Measurements from ENCODE around the gene SHOC2.
"Not testable (repeated sequence)": the region's sequence is repeated elsewhere in the genome, so short reads cannot be mapped to it uniquely, and the experiment has no call there.

SHOC2 gene

DNA sequence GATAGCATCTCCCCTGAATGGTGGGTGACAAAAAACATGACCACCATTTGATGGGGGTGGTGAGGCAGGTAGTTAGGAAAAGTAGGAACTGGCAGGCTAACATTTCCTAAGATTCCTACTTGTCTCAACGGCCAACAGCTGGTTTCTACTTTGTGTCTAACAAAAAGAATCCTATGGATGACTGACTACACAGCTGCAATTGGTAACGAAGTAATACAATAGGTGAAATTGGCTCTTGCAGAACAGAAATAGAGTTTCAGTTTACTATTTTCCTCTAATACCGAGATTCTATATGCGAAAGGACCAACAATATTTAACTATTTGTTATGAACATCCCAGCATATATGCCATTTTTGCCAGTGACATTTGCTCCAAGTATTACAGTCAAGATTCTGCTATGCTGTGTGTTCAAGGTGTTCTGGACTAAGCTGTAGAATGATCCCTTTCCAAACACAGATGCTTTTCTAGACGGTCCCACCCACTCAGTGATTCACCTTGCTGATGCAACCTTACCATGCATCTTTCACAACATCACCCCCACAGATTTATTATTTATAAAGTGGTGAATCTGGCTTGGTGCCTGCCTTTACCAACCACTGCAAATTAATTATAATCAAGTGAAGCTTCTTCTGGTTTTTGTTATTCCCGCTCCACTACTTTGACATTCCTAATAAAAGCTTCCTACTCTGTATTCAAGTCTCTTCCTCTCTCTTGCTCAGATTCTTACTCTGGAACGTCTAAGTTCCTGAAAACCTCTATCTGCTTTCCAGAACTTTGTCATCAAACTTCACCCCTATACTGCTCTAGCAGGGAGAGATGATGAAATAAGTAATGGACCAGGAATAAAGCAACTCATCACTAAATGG lies 17.2 kb upstream of the SHOC2 start:
- FAIRE-seq: no peak
- peak; percentile 38 for DNase-seq (ENCODE audit: low spot score)

DNA sequence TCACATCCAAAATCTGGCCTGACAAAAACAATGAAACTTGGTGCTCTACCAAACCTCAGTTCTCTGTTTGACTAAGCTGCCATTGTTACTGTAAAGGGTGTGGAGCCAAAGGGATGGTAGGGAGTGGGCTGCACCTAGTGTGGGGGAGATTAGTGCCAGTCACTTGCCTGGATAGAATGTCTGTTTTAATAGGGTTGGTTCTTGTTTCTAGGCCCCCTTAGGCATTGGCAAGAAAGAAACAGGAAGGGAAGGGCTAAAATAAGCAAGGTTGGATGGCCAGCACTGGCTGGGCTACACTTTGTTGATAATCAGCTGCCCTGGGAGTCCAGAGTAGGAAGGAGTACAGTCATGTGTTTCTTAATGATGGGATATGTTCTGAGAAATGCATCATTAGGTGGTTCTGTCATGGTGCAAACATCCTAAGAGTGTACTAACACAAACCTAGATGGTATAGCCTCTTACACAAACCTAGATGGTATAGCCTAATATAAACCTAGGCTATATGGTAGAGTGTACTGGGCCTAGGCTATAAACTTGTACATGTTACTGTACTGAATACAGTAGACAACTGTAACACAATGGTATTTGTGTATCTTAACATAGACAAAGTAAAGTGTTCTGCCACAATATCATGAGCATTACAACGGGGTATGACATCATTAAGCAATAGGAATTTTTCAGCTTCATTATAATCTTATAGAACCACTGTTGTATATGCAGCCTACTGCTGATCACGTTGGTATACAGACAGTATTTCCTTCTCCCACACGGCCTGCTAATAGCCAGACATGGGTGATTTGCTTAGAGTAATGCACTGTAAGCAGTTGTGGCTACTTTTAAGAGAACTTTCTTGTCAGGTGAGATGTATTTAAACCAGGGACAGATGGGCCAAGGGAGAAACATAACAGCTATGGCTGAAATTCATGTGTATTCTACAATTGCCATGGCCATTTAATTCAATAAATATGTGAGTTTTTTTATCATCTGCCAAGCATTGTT lies 15.8 kb upstream of the SHOC2 start:
- FAIRE-seq (peak; percentile 78), DNase-seq (ENCODE audit: low spot score) (no peak)

DNA sequence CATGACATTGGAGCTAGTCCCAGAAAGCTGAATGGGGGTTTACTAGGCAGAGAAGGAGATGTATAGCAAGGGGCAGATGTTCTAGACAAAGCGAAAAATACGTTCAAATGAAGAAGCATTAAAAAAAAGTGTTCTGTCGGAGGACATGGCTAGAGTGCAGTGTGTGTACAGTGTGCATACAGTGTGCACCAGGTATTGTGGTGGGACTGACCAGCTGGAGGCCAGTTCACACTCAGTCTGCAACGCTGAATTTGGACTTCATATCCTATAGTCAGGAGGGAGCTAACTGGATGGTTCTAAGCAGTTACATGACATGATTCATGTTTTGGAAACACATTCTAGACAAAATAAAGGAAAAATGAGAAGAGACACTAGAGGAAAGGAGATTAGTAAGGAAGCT lies 9.3 kb upstream of the SHOC2 start:
- FAIRE-seq: no peak
- DNase-seq (ENCODE audit: low spot score): no peak

DNA sequence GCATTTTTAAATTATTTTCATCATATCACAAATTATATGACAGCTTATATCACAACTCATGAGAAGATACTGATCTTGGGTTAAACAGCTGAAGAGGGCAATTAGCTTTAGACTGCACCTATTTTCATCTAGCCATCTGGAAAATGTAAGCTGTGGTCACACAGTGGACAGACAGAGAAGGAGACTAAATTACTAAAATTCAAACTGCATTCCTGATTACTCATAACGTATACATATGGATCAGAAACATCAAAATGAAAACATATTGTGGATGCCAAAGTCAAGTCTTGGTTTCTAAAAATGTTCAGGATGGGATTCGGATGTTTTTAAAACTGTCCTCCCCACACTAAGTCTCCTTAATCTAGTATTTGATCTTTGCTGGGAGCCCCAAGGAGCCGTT lies 7.0 kb upstream of the SHOC2 start:
- DNase-seq (ENCODE audit: low spot score): no peak
- FAIRE-seq: no peak

DNA sequence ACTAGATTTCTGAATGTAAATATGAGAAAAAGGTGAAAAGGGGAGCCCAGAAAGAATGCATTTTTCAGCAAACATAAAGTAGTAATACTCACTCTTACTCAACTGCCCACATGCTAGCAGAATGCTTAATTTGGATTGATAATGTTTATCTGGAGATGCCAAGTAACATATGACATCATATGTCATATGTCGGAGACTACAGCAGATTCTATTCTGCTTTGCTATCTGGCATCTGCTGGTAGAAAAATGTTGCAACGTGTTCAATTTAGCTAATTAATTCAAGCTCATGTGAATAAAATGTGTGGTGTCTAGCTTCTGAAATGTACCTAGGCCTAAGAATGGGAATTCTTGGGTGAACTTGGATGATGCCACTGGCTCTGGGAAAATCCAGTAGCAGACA lies 5.0 kb upstream of the SHOC2 start:
- no peak for FAIRE-seq

DNA sequence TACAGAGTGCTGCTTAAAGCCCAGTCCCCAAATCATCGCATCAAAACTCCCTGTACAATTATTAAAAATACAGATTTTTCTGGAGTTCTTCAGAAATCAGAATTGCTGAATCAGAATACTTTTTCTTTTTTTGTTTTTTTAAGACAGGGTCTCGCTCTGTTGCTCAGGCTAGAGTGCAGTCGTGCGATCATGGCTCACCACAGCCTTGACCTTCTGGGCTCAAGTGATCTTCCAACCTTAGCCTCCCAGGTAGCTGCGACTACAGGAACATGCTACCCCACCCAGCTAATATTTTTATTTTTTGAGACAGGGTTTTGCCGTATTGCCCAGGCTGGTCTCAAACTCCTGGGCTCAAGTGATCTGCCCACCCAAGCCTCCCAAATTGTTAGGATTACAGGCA lies 4.4 kb upstream of the SHOC2 start:
- no peak for DNase-seq (ENCODE audit: low spot score)
- no peak for FAIRE-seq

More for the DNA sequence above, 5.0 kb upstream of the SHOC2 start:
- no peak for DNase-seq (ENCODE audit: low spot score)

DNA sequence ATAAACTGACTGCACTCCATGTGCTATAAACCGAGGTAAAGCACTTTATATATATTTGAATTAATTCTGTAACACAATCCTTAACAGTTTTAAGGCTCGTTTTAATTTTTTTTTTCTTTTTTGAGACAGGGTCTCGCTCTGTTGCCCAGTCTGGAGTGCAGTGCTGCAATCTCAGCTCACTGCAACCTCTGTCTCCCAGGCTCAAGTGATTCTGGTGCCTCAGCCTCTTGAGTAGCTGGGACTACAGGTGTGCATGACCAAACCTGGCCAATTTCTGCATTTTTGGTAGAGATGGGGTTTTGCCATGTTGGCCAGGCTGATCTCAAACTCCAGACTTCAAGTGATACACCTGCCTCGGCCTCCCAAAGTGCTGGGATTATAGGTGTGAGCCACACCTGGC lies 3.8 kb upstream of the SHOC2 start:
- not testable (repeated sequence) for DNase-seq (ENCODE audit: low spot score); FAIRE-seq

DNA sequence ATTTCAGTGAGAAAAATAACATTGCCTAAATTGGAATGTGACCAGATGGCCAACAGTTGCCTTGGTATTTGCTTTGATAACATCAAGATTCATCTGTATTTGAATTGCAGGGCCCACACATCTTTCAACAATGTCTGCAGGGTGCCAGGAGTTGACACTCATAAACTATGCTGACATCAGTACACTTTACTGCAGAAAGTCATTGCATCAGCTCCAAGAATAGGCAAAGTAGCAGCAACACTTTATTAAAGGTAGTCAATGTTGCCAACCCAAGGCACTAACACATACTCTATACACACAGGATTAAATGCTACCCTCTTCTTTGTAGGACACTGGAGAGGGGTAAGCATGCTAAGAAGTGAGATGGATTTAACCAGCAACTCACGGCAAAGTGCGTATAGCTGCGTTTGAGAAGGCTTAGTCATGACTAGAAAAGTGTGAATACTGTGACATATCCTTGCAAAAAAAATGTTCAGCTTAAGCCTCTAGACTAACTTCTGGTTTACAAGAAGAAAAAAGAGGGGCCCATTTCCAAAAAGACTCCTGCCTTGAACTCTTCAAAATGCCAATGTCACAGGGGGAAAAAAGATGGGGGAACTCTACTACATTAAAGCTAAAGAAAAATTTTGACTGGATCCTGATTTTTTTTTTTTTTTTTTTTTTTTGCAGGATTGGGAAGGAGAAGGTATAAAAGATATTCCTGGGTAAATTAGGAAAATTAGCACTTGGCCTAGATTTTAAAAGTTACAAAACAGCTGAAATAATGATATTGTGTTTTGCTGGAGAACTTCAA lies 2.7 kb upstream of the SHOC2 start:
- no peak for FAIRE-seq

DNA sequence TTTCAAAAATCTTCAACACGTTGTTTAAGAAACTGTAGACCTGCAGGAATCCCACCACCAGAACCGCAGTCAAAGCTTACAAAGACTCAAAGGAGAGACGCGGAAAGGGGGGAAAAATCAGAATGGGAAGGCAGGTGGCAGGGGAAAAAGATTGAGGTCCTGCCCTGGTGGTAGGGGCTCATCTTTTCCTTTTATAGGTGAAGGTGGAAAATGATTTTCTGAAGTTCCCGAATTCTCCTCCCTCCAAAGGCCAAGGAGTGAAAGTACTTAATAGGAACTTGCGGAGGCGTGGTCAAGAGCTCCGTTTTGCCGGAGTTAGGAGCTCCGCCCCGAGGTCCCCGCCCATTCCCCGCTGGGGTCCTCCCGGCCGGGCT lies 1.1 kb upstream of the SHOC2 start:
- FAIRE-seq: no peak
- DNase-seq (ENCODE audit: low spot score): peak; percentile 96

More for the DNA sequence above, 2.7 kb upstream of the SHOC2 start:
- DNase-seq (ENCODE audit: low spot score): no peak

DNA sequence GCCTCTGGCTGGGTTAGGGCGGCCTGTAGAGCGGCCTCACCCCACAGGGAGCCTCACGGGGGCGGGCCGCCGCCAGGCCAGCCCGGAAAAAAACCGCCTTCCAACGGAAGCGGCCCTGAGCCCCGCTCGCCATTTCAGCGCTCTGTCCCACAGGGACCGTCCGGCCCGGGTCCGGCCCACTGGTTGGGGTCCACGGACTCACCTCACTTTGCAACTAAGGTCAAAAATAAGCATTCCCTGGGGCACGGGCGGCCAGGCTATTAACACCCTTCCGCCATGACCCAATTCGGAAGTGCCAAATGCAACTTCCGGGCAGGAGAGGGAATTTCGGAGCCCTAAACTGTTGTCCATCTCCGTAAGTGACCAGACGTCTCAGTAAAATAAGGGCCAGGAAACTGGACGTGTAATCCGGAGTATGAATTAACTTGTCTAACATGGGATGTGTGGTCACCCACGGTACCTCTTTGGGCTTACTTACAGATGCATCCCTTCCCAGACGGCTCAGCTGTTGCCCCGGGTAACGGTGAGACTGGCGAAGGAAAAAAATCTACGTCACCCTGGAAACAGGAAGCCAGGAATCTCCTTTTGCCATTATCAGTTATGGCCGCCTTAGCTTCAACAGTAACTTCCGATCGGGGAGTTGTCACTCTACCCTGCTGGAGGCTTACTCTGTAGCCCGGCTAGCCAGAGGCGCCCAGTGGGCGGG lies 608 bp upstream of the SHOC2 start, which contains the start of gene BBIP1:
Gene BBIP1, minus strand, starts transcription at position 538 of the 706 bp plus-strand sequence. CDS start 1,023 bp downstream, outside the sequence.
- peak; percentile 89 for FAIRE-seq

DNA sequence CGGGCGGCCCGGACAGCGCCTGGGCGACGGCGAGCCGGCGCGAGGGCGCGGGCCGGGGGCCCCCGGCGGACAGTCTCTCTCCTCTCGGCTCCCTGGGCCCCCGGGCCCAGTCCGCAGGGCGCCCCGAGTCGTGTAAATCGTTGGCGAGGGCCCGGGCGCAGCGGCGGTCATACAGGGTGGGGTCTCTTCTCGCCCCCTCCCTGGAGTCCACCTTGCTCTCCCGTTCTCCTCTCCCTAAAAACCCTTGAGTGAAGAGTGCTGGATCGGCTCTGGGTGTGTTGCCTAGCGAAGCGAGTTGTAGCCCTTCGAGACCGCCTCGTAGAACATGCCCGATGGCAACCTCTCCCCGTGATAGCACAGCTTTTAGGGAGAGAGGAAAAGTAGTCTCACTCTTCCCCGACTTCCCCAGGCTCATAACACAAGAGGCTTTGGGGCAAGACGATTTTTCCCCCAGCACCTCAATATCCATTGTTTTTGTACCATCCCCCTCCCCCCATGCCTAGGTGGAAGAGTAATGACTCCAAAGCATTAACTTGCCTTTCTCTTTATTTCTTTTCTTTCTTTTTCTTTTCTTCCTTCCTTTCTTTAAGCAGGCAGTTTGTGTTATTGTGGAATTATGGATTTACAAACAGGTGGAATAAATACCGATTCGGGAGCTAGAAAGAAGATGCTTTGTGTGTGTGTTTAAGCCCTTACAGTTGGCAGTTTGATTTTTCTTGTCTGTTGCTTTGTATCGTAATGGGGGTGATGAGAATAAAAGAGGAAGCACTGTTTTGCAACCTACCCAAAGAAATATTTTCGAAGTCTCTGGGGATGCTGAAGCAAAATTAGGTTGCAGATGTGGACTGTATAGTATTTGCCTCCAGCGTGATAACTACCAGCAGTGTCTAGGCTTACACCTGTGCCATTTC lies 822 bp downstream of the SHOC2 start:
- peak; percentile 20 for DNase-seq (ENCODE audit: low spot score)
- no peak for FAIRE-seq

More for the DNA sequence above, 608 bp upstream of the SHOC2 start, which contains the start of gene BBIP1:
- DNase-seq (ENCODE audit: low spot score): no peak

DNA sequence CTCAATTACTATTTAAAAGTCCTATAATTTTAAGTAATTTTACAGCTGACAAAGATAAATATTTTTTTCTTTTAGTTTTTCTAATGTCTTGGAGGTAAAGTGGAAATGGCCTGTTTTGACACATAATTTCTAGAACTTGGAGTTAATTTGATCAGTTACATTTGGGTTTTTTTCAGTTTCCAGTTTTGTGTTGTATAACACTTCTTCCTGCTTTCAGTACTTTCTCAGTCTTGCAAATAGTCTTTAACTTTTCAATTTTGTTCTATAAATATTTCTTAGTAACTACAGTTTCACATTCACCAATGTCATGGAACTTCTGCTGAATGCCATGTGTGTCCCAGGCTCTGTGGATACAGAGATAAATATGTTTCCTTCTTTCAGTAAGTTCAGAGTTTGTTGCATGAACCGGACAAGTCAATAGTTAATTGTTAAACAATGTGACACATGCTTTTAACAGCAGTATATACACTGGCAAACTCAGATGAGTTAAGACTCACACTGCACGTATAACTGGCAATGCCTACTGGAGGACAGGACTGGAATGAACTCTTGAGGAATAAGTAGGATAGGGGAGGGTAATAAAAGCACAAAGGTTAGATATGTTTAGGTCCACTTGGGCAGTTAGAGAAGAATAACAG lies 4.6 kb downstream of the SHOC2 start:
- FAIRE-seq: peak; percentile 30
- no peak for DNase-seq (ENCODE audit: low spot score)

DNA sequence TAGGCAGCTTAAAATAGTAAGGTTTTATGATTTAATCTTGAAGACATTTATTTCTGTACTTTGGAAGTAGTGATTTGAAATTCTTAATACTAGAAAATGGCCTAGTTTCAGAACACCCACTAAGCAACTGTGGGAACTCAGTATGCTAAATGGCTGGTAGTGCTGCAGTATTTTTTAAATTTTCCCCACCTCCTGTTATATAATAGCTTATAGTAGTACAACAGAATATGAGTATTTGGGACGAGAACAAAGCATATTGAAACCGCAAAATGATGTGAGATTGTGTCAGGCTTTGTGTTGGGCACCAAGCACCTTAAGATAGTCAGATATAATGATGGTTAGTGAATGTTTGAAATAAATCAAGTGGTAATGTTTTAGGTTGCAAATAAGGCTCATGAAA lies 8.1 kb downstream of the SHOC2 start:
- FAIRE-seq: no peak
- no peak for DNase-seq (ENCODE audit: low spot score)

DNA sequence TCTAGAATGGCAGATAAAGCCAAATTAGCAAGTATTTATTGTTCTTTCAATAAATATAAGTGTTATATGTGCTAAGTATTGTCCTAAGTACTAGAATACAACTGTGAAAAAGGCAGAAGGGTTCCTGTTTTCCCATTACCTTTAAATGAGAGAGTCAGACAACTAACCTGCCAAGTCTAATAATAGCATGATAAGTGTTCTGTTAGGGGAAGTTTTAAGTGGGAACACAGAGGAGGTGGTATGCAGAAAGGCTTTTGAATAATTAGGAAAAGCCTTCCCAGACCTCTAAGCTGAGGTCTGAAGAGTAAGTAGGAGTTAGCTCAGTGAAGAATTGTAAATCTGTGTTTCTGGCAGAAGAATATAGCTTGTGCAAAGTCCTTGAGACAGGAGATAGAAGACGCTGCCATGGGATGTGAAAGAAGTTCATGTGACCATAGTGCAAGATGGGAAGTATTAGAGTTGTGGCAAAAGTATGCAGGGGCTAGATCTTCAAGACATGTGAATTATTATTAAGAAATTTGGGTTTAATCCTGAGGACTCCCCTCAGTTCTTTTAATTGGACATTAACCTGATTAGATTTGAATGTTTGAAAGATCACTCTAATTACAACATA lies 12.5 kb downstream of the SHOC2 start:
- DNase-seq (ENCODE audit: low spot score): no peak
- no peak for FAIRE-seq

DNA sequence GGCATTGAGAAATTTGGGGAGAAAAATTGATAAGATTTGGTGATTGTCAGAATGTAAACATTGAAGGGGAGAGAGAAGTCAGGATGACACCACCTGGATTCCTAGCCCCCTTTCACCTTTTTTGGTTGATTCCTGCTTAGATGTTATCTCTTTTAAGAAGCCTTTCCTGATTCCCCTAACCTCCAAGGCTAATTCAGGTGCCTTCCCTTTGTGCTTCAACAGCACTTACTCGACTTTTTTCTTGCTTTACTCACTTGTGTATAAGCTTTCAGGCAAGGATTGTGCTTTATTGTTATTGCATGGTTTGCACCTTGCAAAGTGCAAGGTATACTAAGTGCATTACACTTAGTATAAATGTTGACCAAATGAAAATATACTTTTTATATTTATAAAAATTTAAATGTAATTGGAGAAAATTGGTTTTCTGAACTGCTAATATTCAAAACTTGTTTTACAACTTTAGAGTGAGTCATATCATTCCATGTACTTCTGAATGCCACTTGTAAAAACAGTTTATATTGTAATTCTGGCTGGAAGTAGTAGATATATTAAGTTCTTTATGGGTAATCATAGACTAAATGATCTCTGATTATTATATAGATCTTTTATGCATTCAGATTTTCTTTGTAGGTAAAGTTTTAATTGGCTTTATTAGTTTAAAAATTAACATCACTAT lies 13.2 kb downstream of the SHOC2 start:
- no peak for DNase-seq (ENCODE audit: low spot score)
- no peak for FAIRE-seq

DNA sequence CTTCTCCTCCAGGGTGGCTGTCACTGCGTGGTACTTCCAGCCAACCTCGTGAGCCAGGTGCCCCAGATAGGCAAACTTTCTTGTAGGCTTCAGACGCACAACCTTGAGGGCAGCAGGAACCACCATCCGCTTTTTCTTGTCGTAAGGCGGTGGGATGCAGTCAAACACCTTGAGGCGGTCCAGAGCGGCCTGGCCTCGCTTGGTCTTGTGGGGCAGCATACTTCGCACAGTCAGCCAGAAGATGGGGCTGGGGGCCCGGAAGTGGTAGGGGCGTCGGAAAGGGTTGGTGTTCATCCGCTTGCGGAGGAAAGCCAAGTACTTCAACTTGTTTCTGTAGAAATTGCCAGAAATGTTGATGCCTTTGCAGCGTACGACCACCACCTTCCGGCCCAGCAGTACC lies 17.4 kb downstream of the SHOC2 start:
- DNase-seq (ENCODE audit: low spot score) (no peak), FAIRE-seq (no peak)

DNA sequence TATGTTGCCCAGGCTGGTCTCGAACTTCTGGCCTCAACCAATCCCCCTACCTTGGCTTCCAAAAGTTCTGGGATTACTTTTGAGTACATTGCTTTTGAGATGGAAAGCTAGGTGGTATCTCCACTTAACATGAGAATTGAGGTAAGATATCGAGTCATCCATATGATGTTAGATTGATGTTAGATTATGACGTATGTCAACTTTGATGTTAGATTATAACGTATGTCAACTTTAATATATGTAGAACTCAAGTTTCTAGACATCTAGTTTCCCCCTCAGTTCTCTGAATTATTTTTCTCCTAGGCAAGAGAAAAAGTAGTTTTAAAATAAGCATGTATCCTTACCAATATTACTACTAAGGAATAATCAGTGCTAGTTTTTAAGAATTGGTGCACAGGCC lies 20.0 kb downstream of the SHOC2 start:
- DNase-seq (ENCODE audit: low spot score) (no peak), FAIRE-seq (no peak)

DNA sequence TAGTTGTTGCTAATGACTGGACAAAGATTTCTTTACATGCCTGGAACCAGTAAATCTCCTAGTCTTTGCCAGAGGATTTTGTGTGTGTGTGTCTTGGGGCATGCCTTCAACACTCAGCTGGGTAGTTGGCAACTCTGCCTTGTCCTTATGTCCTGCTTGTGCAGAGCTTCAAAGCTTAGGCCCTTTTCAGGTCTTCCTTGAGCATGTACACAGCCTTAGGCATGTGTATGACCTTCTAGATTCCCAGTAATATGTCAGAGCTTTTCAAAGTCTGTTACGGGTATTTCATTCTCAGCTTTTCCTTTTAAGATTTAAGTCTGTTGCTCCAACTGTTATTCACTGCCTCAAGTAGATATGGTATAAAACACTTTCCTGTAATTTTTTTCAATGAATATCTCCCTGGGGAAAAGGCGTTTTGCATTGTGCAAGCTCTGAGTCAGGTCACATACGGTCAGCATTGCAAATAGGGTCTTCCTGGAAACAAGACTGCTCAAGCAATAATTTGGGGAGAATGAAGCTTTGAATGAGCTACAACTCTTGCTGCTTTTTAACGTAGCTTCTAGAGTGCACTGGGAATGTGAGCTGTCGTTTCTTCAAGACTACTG lies 25.5 kb downstream of the SHOC2 start:
- FAIRE-seq: no peak
- no peak for DNase-seq (ENCODE audit: low spot score)

All from urothelium cell line (cell line).